Peyer's patch (tissue), 4 donors: ENCODE data around the gene EXD2.

Source experiments
- CTCF ChIP-seq, 6 experiments: fragments of 450-650 bp in 4 of 6; fragments of 200-600 bp in 2 of 6; sonication (generic) in 1 of 6; IDR thresholded peaks; one replicate each; pipeline ENCODE4 v1.5.1; 2017 to 2019; ENCODE audit warnings: antibody characterized with exemption in 6 of 6, mild to moderate bottlenecking in 3 of 6, moderate library complexity in 1 of 6
- POLR2A ChIP-seq, 2 donors: fragments of 450-650 bp; IDR thresholded peaks; one replicate each; pipeline ENCODE4 v1.5.1; 2017; ENCODE audit warnings: antibody characterized with exemption in 2 of 2, mild to moderate bottlenecking in 2 of 2, moderate library complexity in 2 of 2

- no peak for TF ChIP-seq POLR2A (IDR thresholded peaks at IDR 0.05)
- TF ChIP-seq CTCF (IDR thresholded peaks at IDR 0.05): no peak
Measured at GRCh38 chr14:69183735-69184134, 7.6 kb upstream of the EXD2 start.
